DOHH2 (cell line): ENCODE results near the gene METTL23.

Experiments used
- H3F3A ChIP-seq: fragments of 200-600 bp; sonication (generic), shearing (Covaris generic); 2 replicates; pipeline ENCODE4 v1.6.0; 2016; ENCODE audit warnings: antibody characterized with exemption, mild to moderate bottlenecking; ENCODE audit not compliant: control insufficient read depth, insufficient read depth
- H3K27ac ChIP-seq: fragments of 200-600 bp; sonication (generic); 2 replicates; pipeline ENCODE4 v1.5.1; 2014; ENCODE audit warnings: low read depth, mild to moderate bottlenecking, low read length, moderate library complexity
- H3K27me3 ChIP-seq: fragments of 200-600 bp; sonication (generic); 2 replicates; pipeline ENCODE4 v1.6.1; 2014; ENCODE audit warnings: mild to moderate bottlenecking, low read length, mixed read lengths; ENCODE audit not compliant: control insufficient read depth
- H3K36me3 ChIP-seq: fragments of 200-600 bp; sonication (generic); 2 replicates; pipeline ENCODE4 v1.6.1; 2014; ENCODE audit warnings: mild to moderate bottlenecking, low read length, moderate library complexity, mixed read lengths; ENCODE audit not compliant: control insufficient read depth
- H3K4me1 ChIP-seq: fragments of 200-600 bp; sonication (generic); 2 replicates; pipeline ENCODE4 v1.6.1; 2014; ENCODE audit warnings: mild to moderate bottlenecking, low read length, mixed read lengths; ENCODE audit not compliant: control insufficient read depth
- H3K4me2 ChIP-seq: fragments of 200-600 bp; sonication (generic); 2 replicates; pipeline ENCODE4 v1.6.0; 2014; ENCODE audit warnings: mild to moderate bottlenecking, low read length, moderate library complexity
- H3K4me3 ChIP-seq: fragments of 200-600 bp; sonication (generic); 2 replicates; pipeline ENCODE4 v1.5.1; 2014; ENCODE audit warnings: mild to moderate bottlenecking, low read length, mixed read lengths
- H3K79me2 ChIP-seq: fragments of 200-600 bp; sonication (generic); 2 replicates; pipeline ENCODE4 v1.6.1; 2014; ENCODE audit warnings: mild to moderate bottlenecking, low read length, mixed read lengths; ENCODE audit not compliant: control insufficient read depth
- H3K9me2 ChIP-seq: fragments of 200-600 bp; sonication (generic); replicated peaks from 2 replicates; pipeline ENCODE4 v1.6.1; 2014; ENCODE audit warnings: mild to moderate bottlenecking, low read length, mixed read lengths; ENCODE audit not compliant: control insufficient read depth
- H3K9me3 ChIP-seq: fragments of 200-600 bp; sonication (generic); 2 replicates; pipeline ENCODE4 v1.6.1; 2014; ENCODE audit warnings: antibody characterized with exemption, low read length, mixed read lengths; ENCODE audit not compliant: control insufficient read depth, insufficient read depth
- H4K20me1 ChIP-seq: fragments of 200-600 bp; sonication (generic); 2 replicates; pipeline ENCODE4 v1.6.0; 2014; ENCODE audit warnings: low read depth, mild to moderate bottlenecking, antibody characterized with exemption, low read length, moderate library complexity; ENCODE audit not compliant: control insufficient read depth, insufficient read depth
- CTCF ChIP-seq: fragments of 200-600 bp; sonication (generic); IDR thresholded peaks from one replicate; pipeline ENCODE4 v1.5.1; 2014; ENCODE audit warnings: antibody characterized with exemption, mild to moderate bottlenecking, low read depth, low read length; ENCODE audit not compliant: poor library complexity, severe bottlenecking
- EZH2phosphoT487 ChIP-seq: fragments of 200-600 bp; sonication (generic); IDR thresholded peaks from 2 replicates; pipeline ENCODE4 v1.6.1; 2017; ENCODE audit warnings: borderline replicate concordance, mild to moderate bottlenecking, antibody characterized with exemption, low read length, moderate library complexity, mixed read lengths

The METTL23 gene

GRCh38 chr17:76702941-76703637 is 23.6 kb upstream of the METTL23 start:
- Histone ChIP-seq H4K20me1 (no peaks in the 10 kb centered on the region), H3K36me3 (no peaks in the 10 kb centered on the region), H3K27me3 (peaks cover 8% of the 10 kb centered on the region), H3K9me3 (no peaks in the 10 kb centered on the region), H3K9me2 (no peaks in the 10 kb centered on the region), H3K79me2 (no peaks in the 10 kb centered on the region), H3K4me2 (no peak overlapping the region), H3K4me1 (no peaks in the 10 kb centered on the region), H3K27ac (no peak overlapping the region), H3F3A (no peaks in the 10 kb centered on the region), H3K4me3 (no peak overlapping the region)
- no peak for TF ChIP-seq CTCF
- no peak for TF ChIP-seq EZH2phosphoT487

GRCh38 chr17:76704805-76705204 is 21.8 kb upstream of the METTL23 start:
- H3K4me2 ChIP-seq, result no peak overlapping the region
- H3K27ac ChIP-seq, result no peak overlapping the region
- H3K27me3 ChIP-seq, result peaks cover 16% of the 10 kb centered on the region
- H3K9me3 ChIP-seq, result no peaks in the 10 kb centered on the region
- no peaks in the 10 kb centered on the region for H3K79me2 ChIP-seq
- H3K9me2 ChIP-seq, result no peaks in the 10 kb centered on the region
- H4K20me1 ChIP-seq, result no peaks in the 10 kb centered on the region
- no peaks in the 10 kb centered on the region for H3K36me3 ChIP-seq
- H3F3A ChIP-seq, result no peaks in the 10 kb centered on the region
- H3K4me1 ChIP-seq, result no peaks in the 10 kb centered on the region
- no peak overlapping the region for H3K4me3 ChIP-seq
- TF ChIP-seq EZH2phosphoT487 (no peak), CTCF (no peak)

GRCh38 chr17:76706817-76707216 is 19.8 kb upstream of the METTL23 start:
- H3K4me3 ChIP-seq, result no peak overlapping the region
- no peak overlapping the region for H3K27ac ChIP-seq
- no peaks in the 10 kb centered on the region for H3K36me3 ChIP-seq
- H3F3A ChIP-seq, result peaks cover 5% of the 10 kb centered on the region
- no peaks in the 10 kb centered on the region for H3K9me3 ChIP-seq
- no peaks in the 10 kb centered on the region for H4K20me1 ChIP-seq
- peaks cover 7% of the 10 kb centered on the region for H3K4me1 ChIP-seq
- peaks cover 27% of the 10 kb centered on the region for H3K27me3 ChIP-seq
- H3K4me2 ChIP-seq, result no peak overlapping the region
- TF ChIP-seq EZH2phosphoT487 (no peak), CTCF (no peak)
- no peaks in the 10 kb centered on the region for H3K79me2 ChIP-seq
- no peaks in the 10 kb centered on the region for H3K9me2 ChIP-seq
